RWPE2 (cell line): ENCODE results near the gene CACNG4.

Experiments used
- ATAC-seq: fragments of 200-7000 bp; cut with Tn5 transposase; 3 replicates; pipeline ENCODE4 v1.9.1; 2021; ENCODE audit warnings: low read depth
- DNase-seq: peaks from one replicate; pipeline ENCODE4 v3.0.0-alpha.2; 2020; ENCODE audit warnings: low spot score
- H3K27ac ChIP-seq: fragments of 450-650 bp; 2 replicates; pipeline ENCODE4 v1.5.1; 2017; ENCODE audit warnings: mild to moderate bottlenecking; ENCODE audit not compliant: poor library complexity, severe bottlenecking
- H3K27me3 ChIP-seq: fragments of 250-450 bp; sonication (Bioruptor Pico); 2 replicates; pipeline ENCODE4 v1.5.1; 2021; ENCODE audit warnings: mild to moderate bottlenecking, moderate library complexity; ENCODE audit not compliant: insufficient read depth, poor library complexity, severe bottlenecking
- H3K36me3 ChIP-seq: fragments of 250-450 bp; sonication (Bioruptor Pico); 2 replicates; pipeline ENCODE4 v1.5.1; 2020; ENCODE audit warnings: low read depth, mild to moderate bottlenecking, moderate library complexity
- H3K4me1 ChIP-seq: fragments of 250-450 bp; sonication (Bioruptor Pico); 2 replicates; pipeline ENCODE4 v1.5.1; 2021; ENCODE audit warnings: mild to moderate bottlenecking, moderate library complexity; ENCODE audit not compliant: insufficient read depth, poor library complexity, severe bottlenecking
- H3K4me3 ChIP-seq: fragments of 250-450 bp; sonication (Bioruptor Pico); 2 replicates; pipeline ENCODE4 v1.5.1; 2021; ENCODE audit warnings: mild to moderate bottlenecking, moderate library complexity; ENCODE audit not compliant: severe bottlenecking
- H3K9me3 ChIP-seq: fragments of 250-450 bp; sonication (Bioruptor Pico); 2 replicates; pipeline ENCODE4 v1.5.1; 2021; ENCODE audit warnings: mild to moderate bottlenecking, moderate library complexity; ENCODE audit not compliant: severe bottlenecking
- TF ChIP-seq, protein P1 (sequence below): fragments of 450-650 bp; IDR thresholded peaks from one replicate; pipeline ENCODE4 v1.5.1; 2017; ENCODE audit warnings: mild to moderate bottlenecking, moderate library complexity; ENCODE audit not compliant: poor library complexity, severe bottlenecking

The CACNG4 gene

GRCh38 chr17:66957951-66958579 lies 6.4 kb upstream of the CACNG4 start:
- Histone ChIP-seq H3K36me3 (no peaks in the 10 kb centered on the region), H3K4me1 (peaks cover 2% of the 10 kb centered on the region), H3K9me3 (no peaks in the 10 kb centered on the region), H3K27me3 (no peaks in the 10 kb centered on the region), H3K27ac (no peak overlapping the region), H3K4me3 (no peak overlapping the region)
- TF ChIP-seq, protein P1, sequence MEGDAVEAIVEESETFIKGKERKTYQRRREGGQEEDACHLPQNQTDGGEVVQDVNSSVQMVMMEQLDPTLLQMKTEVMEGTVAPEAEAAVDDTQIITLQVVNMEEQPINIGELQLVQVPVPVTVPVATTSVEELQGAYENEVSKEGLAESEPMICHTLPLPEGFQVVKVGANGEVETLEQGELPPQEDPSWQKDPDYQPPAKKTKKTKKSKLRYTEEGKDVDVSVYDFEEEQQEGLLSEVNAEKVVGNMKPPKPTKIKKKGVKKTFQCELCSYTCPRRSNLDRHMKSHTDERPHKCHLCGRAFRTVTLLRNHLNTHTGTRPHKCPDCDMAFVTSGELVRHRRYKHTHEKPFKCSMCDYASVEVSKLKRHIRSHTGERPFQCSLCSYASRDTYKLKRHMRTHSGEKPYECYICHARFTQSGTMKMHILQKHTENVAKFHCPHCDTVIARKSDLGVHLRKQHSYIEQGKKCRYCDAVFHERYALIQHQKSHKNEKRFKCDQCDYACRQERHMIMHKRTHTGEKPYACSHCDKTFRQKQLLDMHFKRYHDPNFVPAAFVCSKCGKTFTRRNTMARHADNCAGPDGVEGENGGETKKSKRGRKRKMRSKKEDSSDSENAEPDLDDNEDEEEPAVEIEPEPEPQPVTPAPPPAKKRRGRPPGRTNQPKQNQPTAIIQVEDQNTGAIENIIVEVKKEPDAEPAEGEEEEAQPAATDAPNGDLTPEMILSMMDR: no peak
- no peak for ATAC-seq
- DNase-seq: no peak

DNA sequence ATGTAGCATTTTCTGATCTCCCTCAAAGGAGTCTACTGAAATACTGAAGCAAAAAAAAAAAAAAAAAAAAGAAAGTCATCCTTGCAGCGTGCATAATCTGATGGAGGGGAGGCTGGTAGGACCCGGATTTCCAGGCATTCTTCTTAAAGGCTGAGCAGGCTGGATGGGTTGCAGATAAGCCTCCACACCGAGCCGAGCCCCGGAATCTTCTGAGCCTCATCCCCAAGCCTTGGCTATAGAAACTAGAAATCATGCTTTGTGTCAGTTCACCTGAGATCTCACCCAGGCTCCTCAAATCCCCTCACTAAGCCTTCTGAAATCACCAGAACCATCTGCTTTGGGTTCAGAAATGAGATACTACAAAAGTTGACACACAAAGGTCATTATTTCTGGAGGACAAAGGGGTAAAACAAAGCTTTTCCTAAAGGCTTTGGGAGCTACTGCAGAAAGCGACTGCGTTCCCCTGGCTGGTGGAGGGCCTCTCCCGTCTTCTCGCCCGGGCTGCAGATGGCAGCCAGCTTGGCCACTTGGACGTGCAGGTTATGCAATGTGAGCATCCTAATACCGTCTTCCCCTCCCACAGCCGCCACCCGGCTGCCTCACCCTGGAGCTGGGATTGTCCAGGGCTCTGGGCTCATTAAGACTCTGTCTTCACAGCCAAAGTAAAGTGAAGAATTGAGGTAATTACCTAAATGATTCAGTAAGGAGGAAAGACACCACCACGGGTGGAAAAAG lies 4.7 kb upstream of the CACNG4 start:
- no peaks in the 10 kb centered on the region for H3K27me3 ChIP-seq
- DNase-seq (no peak), ATAC-seq (no peak)
- no peak overlapping the region for H3K27ac ChIP-seq
- TF ChIP-seq, protein P1: no peak
- no peaks in the 10 kb centered on the region for H3K9me3 ChIP-seq
- no peak overlapping the region for H3K4me3 ChIP-seq
- H3K36me3 ChIP-seq: no peaks in the 10 kb centered on the region
- H3K4me1 ChIP-seq: no peaks in the 10 kb centered on the region

- Histone ChIP-seq H3K27me3 (peaks cover under 1% of the 10 kb centered on the region), H3K9me3 (no peaks in the 10 kb centered on the region), H3K4me1 (no peaks in the 10 kb centered on the region), H3K36me3 (no peaks in the 10 kb centered on the region), H3K4me3 (no peak overlapping the region), H3K27ac (no peak overlapping the region)
- TF ChIP-seq, protein P1: no peak
- DNase-seq: no peak
- ATAC-seq: no peak
These were observed 3.9 kb upstream of the CACNG4 start for GRCh38 chr17:66960613-66961012.

GRCh38 chr17:66963521-66963908 lies 992 bp upstream of the CACNG4 start:
- no peak overlapping the region for H3K4me3 ChIP-seq
- H3K9me3 ChIP-seq: no peaks in the 10 kb centered on the region
- H3K4me1 ChIP-seq: peaks cover 8% of the 10 kb centered on the region
- TF ChIP-seq, protein P1: no peak
- H3K27me3 ChIP-seq: peaks cover 10% of the 10 kb centered on the region
- ATAC-seq: no peak
- H3K36me3 ChIP-seq: no peaks in the 10 kb centered on the region
- no peak for DNase-seq
- no peak overlapping the region for H3K27ac ChIP-seq
